Smooth muscle cell (in vitro differentiated cells): ENCODE measurements around the gene TAB3. TPM values are rescaled to one million over a fixed set of nuclear protein-coding genes. Genes with fewer than 3 reads are reported as not detected.

Experiments
- DNase-seq: peaks from one replicate; lab custom pipeline; 2025; ENCODE audit not compliant: unreplicated experiment; lab: John Stamatoyannopoulos, UW
- H2AFZ ChIP-seq: fragments of 200-600 bp; sonication (generic); 2 replicates; pipeline ENCODE4 v1.6.0; 2016; ENCODE audit warnings: antibody characterized with exemption, low read depth, mild to moderate bottlenecking
- H3F3A ChIP-seq: fragments of 200-600 bp; sonication (generic); 2 replicates; pipeline ENCODE4 v1.6.0; 2017; ENCODE audit warnings: antibody characterized with exemption, low read depth
- H3K27ac ChIP-seq: fragments of 200-600 bp; sonication (generic); 2 replicates; pipeline ENCODE4 v1.5.1; 2016; ENCODE audit warnings: low read depth, mild to moderate bottlenecking
- H3K27me3 ChIP-seq: fragments of 200-600 bp; sonication (generic); 2 replicates; pipeline ENCODE4 v1.6.1; 2016; ENCODE audit warnings: low read depth, mild to moderate bottlenecking
- H3K36me3 ChIP-seq: fragments of 200-600 bp; sonication (generic); 2 replicates; pipeline ENCODE4 v1.5.1; 2016; ENCODE audit warnings: low read depth
- H3K4me1 ChIP-seq: fragments of 200-600 bp; sonication (generic); 2 replicates; pipeline ENCODE4 v1.5.1; 2016; ENCODE audit warnings: low read depth
- H3K4me2 ChIP-seq: fragments of 200-600 bp; sonication (generic); 2 replicates; pipeline ENCODE4 v1.6.0; 2016; ENCODE audit warnings: mild to moderate bottlenecking
- H3K4me3 ChIP-seq: fragments of 200-600 bp; sonication (generic); 2 replicates; pipeline ENCODE4 v1.5.1; 2016; ENCODE audit warnings: mild to moderate bottlenecking
- H3K79me2 ChIP-seq: fragments of 200-600 bp; sonication (generic); 2 replicates; pipeline ENCODE4 v1.6.0; 2016; ENCODE audit warnings: low read depth, mild to moderate bottlenecking
- H3K9ac ChIP-seq: fragments of 200-600 bp; sonication (generic); 2 replicates; pipeline ENCODE4 v1.6.0; 2016; ENCODE audit warnings: low read depth
- H3K9me3 ChIP-seq: fragments of 200-600 bp; sonication (generic); replicated peaks from 2 replicates; pipeline ENCODE4 v1.5.1; 2016; ENCODE audit warnings: low read depth
- H4K20me1 ChIP-seq: fragments of 200-600 bp; sonication (generic); 2 replicates; pipeline ENCODE4 v1.6.0; 2016; ENCODE audit warnings: low read depth
- CTCF ChIP-seq: fragments of 200-600 bp; sonication (generic); IDR thresholded peaks from 2 replicates; pipeline ENCODE4 v1.5.1; 2017; ENCODE audit warnings: borderline replicate concordance, mild to moderate bottlenecking, antibody characterized with exemption; ENCODE audit not compliant: insufficient read depth, poor library complexity, severe bottlenecking
- WGBS: methylation state at CpG from one replicate; pipeline ENCODE4 v1.1.7; 2016; ENCODE audit warnings: low lambda C conversion rate; 5-methylcytosine and 5-hydroxymethylcytosine counted together
- polyA plus RNA-seq: library from polyadenylated mRNA; unstranded; fragments of >200 nt; fragmentation: Nextera tagmentation; extraction: Ambion mirVana; gene quantifications from 2 replicates; pipeline ENCODE4 v1.2.1, GENCODE V29; 2016
- total RNA-seq: library from RNA; depleted of rRNA; stranded (reverse); fragments of >200 nt; gene quantifications from 2 replicates; pipeline ENCODE4 v1.2.3, GENCODE V29; 2014

TAB3 gene
- total and polyA plus RNA-seq, 2 experiments from 2014 or later, result 4.8 to 31.9 TPM

GRCh38 chrX:30795981-30796958 is 92.8 kb downstream of the TAB3 start:
- H3K4me3 ChIP-seq, result no peak overlapping the region

DNA sequence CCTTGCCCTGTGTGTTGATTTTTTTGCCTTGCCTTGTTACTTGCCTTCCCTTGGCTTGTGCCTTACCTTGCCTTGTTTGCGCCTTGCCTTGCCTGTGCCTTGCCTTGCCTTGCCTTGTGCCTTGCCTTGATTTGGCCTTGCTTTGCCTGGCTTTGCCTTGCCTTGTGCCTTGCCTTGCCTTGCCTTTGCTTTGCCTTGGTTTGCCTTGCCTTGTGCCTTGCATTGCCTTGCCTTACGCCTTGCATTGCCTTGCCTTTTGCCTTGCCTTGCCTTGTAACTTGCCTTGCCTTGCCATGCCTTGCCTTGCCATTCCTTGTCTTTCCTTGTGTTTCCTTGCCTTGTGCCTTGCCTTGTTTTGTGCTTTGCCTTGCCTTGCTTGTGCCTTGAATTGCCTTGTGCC is 94.6 kb downstream of the TAB3 start:
- H3K4me2 ChIP-seq, result no peak overlapping the region
- no peak for DNase-seq
- 77% methylated on average over 2 of the region's 2 CpGs for WGBS

More at GRCh38 chrX:30795981-30796958, 92.8 kb downstream of the TAB3 start:
- Histone ChIP-seq H3K9me3 (no peaks in the 10 kb centered on the region), H4K20me1 (no peaks in the 10 kb centered on the region), H2AFZ (no peak overlapping the region), H3F3A (no peaks in the 10 kb centered on the region), H3K79me2 (no peaks in the 10 kb centered on the region), H3K27ac (no peak overlapping the region), H3K36me3 (no peaks in the 10 kb centered on the region), H3K27me3 (no peaks in the 10 kb centered on the region), H3K9ac (no peak overlapping the region), H3K4me2 (no peak overlapping the region), H3K4me1 (no peaks in the 10 kb centered on the region)
- DNase-seq, result no peak
- WGBS, result 79% methylated on average over 6 of the region's 6 CpGs
- TF ChIP-seq CTCF, result no peak

DNA sequence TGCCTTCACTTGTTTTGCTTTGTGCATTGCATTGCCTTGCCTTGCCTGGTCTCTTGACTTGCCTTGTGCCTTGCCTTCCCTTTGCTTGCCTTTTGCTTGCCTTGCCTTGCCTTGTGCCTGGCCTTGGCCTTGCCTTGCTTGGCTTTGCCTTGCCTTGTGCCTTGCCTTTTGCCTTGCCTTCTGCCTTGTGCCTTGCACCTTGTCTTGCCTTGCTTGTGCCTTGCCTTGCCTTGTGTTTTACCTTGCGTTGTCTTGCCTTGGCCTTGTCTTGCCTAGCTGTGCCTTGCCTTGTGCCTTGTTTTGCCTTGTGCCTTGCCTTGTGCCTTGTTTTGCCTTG is 95.3 kb downstream of the TAB3 start:
- Histone ChIP-seq H3K4me2 (no peak overlapping the region), H3F3A (no peaks in the 10 kb centered on the region), H3K9me3 (no peaks in the 10 kb centered on the region), H3K27me3 (no peaks in the 10 kb centered on the region), H3K4me3 (no peak overlapping the region), H3K27ac (no peak overlapping the region), H2AFZ (no peak overlapping the region), H4K20me1 (no peaks in the 10 kb centered on the region), H3K36me3 (no peaks in the 10 kb centered on the region), H3K79me2 (no peaks in the 10 kb centered on the region), H3K9ac (no peak overlapping the region), H3K4me1 (no peaks in the 10 kb centered on the region)
- WGBS, result 84% methylated on average over 1 of the region's 1 CpG
- DNase-seq, result no peak
- no peak for TF ChIP-seq CTCF

More for the DNA sequence above, 94.6 kb downstream of the TAB3 start:
- Histone ChIP-seq H3F3A (no peaks in the 10 kb centered on the region), H2AFZ (no peak overlapping the region), H3K9ac (no peak overlapping the region), H3K4me1 (no peaks in the 10 kb centered on the region), H3K79me2 (no peaks in the 10 kb centered on the region), H4K20me1 (no peaks in the 10 kb centered on the region), H3K9me3 (no peaks in the 10 kb centered on the region), H3K27ac (no peak overlapping the region), H3K36me3 (no peaks in the 10 kb centered on the region), H3K4me3 (no peak overlapping the region), H3K27me3 (no peaks in the 10 kb centered on the region)
- TF ChIP-seq CTCF, result no peak
